ENCODE measurements around the gene PTPA.
"Not testable (repeated sequence)": the region's sequence is repeated elsewhere in the genome, so short reads cannot be mapped to it uniquely, and the experiment has no call there.

The PTPA gene

DNA sequence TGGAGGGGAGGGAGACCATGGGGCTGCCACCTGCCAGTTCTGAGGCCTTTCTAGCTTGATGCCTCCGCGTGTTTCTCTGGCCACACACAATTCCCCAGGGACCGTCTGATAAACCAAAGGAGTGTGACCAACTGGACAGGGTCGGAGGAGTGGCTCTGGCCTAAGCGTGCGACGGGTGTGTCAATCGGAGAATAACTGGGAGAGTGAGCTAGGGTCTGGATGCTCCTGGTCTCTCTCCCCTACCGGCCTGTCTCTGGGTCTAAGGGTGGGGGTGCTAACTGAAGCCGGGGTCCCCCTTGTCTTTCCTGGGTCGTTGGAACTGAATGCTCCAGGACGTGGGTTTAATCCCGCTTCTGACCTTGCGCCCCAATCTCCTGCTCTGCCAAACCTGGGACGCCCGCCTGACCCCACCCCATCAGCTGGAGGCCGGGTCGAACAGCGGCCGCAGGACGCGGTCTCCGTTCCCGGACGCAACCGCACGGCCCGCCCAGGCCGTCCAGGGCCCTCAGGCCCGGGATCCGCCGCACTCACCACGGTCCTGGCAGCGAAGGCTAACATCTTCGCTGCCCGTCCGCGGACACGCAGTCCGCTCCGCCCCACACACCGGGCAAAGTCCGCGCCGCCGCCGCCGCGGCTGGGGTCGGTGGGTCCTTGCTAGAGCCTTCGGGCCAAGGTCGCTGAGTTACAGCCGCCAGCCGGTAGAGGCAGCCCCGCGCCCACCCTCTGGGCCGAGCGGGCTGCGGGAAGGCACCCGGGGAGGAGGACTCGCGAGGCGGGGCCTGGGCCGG is 1.1 kb upstream of the PTPA start:
- no peak for DNase-seq (ENCODE audit: low spot score)

DNA sequence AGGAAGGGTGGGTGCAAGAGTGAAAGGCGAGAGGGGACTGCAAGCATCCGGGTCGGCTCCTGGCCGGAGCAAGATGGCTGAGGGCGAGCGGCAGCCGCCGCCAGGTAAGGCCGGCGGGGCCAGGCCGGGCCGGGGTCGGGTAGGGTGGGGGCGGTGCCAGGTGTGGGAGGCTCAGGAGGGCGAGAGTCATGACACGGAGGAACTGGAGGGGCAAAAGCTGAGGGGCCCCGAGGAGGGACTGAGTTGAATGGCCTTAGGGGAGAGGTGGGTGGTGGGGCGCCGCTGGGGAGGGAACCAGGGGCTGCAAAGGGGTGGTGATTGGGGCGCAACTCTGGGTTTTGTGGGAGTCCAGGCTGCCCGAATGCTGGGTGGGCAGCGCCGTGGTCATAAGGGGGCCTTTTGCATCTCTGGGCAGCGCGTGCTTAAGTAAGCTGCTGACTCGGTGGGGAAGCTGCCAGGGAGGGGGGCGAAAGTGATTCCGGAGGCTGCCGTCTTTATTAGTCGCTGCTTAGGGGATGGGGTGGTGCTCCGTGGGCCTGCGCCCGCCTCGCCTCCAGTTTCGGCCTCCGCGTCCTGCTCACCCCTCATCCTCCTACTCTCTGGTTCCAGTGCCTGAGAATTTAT is 425 bp downstream of the PTPA start:
- DNase-seq (ENCODE audit: low spot score) = peak; percentile 73

DNA sequence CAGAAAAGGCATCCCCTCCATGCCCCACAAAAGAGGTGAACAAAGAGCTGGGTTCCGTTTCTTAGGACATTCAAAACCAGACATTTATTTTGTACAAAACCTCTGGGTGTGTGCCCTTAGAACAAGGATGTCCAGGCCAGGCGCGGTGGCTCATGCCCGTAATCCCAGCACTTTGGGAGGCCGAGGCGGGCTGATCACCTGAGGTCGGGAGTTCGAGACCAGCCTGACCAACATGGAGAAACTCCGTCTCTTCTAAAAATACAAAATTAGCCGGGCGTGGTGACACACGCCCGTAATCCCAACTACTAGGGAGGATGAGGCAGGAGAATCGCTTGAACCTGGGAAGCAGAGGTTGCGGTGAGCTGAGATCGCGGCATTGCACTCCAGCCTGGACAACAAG is 1.3 kb downstream of the PTPA start:
- DNase-seq (ENCODE audit: low spot score) = not testable (repeated sequence)

DNA sequence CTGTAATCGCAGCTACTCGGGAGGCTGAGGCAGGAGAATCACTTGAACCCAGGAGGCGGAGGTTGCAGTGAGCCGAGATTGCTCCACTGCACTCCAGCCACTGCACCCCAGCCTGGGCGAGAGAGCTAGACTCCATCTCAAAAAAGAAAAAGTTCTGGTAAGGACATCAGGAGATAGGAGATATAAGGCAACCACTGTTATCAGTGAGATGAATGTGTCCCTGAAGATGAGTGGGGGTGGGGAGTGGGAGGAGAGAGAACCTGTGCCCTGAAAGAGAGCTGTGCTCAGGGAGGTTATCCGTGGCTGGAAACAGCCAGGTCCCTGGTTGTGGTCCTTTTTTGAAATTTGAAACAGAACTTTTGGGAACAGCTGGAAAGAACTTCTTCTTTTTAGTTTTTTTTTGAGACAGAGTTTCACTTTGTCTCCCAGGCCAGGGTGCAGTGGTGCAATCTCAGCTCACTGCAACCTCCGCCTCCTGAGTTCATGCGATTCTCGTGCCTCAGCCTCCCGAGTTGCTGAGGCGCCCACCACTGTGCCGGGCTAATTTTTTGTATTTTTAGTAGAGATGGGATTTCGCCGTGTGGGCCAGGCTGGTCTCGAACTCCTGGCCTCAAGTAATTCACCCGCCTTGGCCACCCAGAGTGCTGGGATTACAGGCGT is 2.6 kb downstream of the PTPA start:
- DNase-seq (ENCODE audit: low spot score) = no peak

DNA sequence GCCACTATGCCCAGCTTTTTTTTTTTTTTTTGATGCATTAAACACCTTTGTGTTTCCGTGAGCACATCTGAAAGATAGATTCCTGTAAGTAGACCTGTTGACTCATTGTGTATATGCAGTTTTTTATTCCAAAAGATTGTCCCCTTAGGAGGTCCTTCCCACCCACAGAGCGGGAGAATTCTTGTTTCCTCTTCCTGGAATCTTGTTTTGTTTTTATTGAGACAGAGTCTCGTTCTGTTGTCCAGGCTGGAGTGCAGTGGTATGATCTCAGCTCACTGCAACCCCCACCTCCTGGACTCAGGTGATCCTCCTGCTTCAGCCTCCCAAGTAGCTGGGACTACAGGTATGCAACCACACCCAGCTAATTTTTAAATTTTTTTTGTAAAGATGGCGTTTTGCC is 7.6 kb downstream of the PTPA start:
- DNase-seq (ENCODE audit: low spot score) = no peak

DNA sequence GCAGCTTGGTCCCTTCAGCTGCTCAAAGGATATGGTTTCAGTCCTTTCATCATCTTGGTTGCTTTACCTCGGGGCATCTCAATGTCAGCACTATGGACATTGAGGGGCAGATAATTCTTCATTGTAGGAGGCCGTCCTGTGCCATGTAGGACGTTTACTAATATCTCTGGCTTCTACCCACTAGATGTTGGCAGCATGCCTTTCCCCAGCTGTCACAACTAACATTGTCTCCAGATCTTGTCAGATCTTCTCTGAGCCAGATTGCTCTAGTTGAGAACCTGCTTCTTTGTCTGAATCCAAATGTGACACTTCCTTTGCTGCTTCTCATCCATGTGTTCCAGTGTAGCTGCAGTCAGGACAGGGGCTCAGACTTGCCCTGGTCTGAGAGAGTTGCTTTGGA is 10.3 kb downstream of the PTPA start:
- DNase-seq (ENCODE audit: low spot score) = no peak

DNA sequence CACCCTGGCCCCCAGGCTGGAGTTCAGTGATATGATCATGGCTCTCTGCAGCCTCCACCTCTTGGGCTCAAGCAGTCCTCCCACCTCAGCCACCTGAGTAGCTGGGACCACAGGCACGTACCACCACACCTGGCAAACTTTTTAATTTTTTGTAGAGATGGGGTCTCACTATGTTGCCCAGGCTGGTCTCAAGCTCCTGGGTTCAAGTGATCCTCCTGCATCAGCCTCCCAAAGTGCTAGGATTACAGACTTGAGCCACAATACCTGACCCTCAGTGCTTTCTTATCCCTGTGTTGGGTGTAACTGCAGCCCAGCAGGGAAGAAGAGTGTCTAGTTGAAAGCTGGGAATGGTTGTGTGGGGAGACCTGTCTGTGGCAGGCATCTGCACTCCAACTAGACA is 10.9 kb downstream of the PTPA start:
- DNase-seq (ENCODE audit: low spot score) = no peak

DNA sequence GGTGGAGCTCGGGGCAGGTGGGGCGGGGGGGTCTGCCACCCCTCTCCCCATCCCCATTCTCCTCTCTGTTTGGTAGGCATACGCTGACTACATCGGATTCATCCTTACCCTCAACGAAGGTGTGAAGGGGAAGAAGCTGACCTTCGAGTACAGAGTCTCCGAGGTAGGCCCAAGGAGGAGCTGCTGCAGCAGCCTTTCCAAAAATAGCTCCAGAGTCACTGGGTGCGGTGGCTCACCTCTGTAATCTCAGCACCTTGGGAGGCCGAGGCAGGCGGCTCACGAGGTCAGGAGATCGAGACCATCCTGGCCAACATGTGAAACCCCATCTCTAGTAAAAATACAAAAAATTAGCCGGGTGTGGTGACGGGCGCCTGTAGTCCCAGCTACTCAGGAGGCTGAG is 11.8 kb downstream of the PTPA start:
- not testable (repeated sequence) for DNase-seq (ENCODE audit: low spot score)

DNA sequence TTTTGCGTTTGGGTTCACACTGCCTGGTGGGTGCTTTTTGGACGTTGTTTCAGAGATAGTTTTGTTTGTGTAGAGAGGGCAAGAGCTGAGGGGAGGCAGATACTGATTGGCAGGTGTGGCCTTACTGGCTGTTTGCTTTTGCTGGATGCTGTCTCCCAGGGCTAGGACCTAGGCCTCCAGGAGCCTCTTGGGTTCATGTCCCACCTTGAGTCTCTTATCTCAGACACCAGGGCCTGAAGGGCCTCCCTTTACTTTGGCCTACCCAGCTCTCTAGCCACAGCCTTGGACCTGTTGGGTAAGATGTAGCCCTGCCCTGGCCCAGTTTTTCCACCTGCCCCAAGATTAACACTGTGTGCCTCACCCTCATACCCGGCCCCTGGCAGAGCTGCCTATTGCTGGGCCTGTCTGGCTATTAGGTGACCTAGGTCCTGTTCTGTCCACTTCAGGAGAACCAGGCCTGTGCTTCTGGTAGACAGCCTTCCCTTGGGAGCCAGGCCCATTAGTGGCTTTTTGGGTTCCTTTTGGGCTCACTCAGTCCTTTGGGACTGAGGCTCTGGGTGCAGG is 13.4 kb downstream of the PTPA start:
- no peak for DNase-seq (ENCODE audit: low spot score)

DNA sequence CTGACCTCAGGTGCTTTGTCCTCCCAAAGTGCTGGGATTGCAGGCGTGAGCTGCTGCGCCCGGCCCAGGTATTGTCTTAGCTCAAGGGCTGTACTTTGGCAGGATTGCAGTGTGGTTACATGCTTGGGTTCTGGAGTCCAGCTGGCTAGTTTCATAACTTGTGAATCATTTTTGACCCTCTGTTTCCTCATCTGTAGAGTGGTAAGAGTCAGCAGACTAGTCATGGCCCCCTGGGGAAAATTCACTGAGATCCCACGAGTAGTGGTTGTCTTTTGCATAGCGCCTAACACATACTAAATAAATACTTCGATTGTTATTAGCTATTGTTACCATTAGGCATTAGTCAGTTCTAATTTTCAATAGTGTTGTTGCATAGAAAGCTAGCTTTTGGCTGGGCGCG is 14.3 kb downstream of the PTPA start:
- no peak for DNase-seq (ENCODE audit: low spot score)

DNA sequence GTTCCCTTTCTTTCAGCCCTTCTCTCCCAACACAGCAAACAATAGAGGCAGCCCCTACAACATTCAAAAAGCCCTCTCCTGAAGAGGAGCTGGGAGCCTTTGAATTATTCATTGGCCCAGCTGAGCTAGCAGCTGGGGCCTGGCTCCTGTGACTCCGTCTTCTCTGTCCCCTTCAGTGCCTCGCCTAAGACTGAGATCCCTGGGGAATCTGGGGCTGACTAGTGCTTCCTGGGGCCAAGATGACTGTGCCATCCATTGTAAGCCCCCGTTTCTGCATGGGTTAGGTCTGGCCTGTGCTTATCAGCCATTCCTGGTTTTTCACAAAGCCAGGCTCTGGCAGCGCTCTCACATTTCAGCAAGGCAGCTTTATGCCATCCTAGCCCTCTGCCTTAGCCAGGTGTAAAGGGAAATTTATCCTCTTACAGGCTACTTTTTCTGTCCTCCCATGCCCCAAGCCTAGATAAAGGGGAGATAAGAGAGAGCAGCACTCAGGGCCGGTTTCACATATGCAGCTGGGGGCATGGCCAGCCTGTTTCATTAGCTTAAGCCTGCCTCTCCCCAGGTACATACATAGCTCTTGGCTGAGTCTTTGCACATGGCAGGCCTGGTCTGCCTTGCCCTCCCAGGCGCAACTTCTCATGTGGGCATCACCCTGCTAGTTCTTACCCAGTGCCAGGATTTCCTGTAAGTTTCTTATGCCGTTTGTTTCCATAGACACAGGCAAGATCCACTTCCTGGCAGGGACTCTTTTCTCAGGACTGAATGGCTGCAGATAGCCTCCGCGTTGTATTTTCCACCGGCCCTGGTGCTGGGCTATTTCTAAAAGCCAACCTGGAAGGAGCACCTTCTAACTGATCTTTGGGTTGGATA is 15.8 kb downstream of the PTPA start:
- DNase-seq (ENCODE audit: low spot score) = peak; percentile 82

DNA sequence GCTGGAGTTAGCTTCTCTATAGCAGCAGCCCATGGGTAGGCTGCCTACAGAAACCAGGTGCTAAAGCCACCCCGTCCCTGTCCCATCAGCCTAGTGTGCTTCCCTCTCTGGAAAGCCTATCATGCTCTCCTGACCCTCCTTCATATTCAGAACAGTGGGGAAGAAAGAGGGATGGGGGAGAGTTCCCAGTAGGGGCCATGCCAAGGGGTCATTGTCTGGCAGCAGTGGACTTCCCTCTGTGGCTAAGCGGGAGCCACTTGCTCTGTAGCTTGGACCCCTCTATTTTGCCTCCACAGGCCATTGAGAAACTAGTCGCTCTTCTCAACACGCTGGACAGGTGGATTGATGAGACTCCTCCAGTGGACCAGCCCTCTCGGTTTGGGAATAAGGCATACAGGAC is 17.5 kb downstream of the PTPA start:
- DNase-seq (ENCODE audit: low spot score) = no peak

DNA sequence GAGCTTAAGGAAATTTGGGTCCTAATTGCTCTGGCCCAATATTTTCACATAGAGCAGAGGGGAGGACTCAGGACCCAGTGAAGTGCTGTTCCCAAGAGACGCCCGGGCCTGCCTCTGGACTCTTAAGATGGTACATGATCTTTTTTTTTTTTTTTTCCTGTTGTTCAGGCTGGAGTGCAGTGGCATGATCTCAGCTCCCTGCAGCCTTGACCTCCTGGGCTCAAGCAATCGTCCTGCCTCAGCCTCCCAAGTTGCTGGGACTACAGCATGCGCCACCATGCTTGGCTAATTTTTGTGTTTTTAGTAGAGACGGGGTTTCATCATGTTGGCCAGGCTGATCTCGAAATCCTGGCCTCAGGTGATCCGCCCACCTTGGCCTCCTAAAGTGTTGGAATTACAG is 19.1 kb downstream of the PTPA start:
- not testable (repeated sequence) for DNase-seq (ENCODE audit: low spot score)

DNA sequence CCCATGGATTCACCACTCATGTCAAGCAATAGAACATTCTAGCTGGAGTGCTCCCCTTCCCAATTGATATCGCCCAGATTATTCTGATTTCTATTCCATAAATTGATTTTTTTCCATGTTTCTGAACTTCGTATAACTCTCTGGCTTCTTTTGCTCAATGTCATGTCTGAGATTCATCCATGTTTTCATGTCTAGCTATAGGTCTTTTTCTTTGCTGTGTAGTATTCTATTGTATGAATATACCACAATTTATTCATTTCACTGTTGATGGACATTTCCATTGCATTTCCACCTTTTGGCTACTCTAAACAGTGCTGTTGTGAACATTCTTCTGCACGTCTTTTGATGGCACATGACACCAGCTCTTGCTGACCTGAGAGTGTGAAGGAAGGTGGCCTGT is 19.6 kb downstream of the PTPA start:
- no peak for DNase-seq (ENCODE audit: low spot score)

DNA sequence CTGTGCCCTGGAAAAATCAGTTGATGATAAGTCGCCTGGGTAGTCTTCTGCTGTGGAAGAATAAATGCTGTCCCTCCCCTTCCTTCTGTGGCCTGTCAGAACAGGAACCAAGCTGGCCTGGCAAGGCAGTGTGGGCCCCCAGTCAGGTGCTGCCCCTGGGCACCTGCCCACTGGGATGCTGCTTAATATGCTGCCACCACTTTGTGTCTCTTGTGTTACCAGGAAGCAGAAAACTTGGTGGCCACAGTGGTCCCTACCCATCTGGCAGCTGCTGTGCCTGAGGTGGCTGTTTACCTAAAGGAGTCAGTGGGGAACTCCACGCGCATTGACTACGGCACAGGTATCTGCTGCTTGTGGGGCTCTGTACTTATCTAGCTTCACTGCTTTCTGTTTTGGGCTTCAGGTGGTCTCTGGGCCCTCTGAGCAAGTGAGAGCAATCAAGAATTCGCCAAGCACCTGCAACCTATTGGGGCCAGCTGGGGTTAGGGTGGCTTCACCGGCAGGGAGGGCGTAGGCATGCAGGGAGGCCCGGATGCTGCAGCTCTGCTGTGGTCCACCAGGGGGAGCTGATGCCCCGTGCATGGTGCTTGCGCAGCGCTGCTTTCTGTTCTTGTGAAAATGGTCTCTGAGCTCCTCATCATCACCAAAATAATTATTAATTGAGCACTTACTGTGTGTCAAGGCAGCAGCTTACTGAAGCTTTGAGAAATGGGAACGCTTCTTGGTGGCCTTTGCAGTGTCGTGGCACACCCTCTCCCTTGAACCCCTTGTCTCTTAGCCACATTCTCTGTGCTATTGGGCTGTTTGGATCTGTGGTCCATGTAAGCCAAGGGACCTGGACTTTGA is 20.3 kb downstream of the PTPA start:
- peak; percentile 91 for DNase-seq (ENCODE audit: low spot score)

DNA sequence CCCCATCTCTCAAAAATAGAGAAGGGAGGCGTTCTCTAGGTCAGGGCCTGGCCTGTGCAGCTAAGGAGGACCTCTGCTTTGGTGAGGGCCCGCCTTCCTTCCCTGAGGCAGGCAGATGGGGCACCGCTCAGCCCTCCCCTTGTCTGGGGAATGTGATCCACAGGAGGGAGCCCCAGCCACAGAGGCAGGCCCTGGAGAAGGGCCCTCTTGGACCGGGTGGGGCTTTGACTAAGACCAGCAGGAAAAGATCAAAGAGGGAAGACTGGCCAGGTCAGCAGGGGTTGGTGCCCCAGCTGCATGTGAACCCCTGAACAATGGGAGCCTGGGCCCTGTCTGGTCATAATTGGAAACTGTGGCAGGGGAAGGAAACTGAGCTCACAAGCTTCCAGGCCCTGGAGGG is 21.9 kb downstream of the PTPA start:
- DNase-seq (ENCODE audit: low spot score) = no peak

DNA sequence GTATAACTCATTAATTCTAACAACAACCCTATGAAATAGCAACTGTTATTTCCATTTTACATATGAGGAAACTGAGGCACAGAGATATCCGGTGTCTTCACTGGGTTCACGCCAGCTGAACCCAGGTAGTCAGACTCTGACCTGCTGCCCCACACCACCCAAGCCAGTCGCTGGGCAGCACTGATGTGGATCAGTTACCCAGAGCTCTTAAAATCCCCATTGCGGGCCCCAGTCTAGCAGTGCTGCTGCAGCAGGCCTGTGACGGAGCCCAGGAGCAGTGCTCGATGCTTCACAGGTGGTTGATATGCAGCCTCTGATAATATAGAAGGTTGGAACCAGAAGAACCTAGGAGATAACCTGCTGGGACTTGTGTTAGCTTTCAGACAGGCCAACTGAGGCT is 24.3 kb downstream of the PTPA start:
- no peak for DNase-seq (ENCODE audit: low spot score)

DNA sequence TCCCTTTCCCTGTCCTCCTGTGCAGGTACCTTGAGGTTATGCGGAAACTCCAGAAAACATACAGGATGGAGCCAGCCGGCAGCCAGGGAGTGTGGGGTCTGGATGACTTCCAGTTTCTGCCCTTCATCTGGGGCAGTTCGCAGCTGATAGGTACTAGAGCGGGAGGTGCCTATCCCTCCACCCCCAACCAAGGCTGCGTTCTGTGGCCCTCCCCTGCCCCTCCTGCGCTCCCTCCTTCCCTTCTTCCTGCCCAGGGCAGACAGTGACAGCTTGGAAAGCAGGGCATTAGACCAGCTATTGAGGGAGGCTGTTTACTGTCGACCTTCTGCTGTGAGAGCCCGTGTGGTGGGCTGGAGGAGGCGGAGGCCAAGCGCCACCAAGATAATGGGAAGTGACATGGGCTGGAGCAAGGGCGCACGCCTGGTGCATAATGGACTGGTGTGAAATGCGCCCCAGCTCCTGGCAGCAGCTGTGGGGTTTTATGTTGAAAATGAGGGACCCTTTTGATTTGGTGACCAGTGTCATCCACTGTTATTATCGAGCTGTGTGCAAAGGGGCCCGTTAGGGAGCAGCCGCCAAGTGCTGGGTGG is 25.3 kb downstream of the PTPA start:
- no peak for DNase-seq (ENCODE audit: low spot score)

DNA sequence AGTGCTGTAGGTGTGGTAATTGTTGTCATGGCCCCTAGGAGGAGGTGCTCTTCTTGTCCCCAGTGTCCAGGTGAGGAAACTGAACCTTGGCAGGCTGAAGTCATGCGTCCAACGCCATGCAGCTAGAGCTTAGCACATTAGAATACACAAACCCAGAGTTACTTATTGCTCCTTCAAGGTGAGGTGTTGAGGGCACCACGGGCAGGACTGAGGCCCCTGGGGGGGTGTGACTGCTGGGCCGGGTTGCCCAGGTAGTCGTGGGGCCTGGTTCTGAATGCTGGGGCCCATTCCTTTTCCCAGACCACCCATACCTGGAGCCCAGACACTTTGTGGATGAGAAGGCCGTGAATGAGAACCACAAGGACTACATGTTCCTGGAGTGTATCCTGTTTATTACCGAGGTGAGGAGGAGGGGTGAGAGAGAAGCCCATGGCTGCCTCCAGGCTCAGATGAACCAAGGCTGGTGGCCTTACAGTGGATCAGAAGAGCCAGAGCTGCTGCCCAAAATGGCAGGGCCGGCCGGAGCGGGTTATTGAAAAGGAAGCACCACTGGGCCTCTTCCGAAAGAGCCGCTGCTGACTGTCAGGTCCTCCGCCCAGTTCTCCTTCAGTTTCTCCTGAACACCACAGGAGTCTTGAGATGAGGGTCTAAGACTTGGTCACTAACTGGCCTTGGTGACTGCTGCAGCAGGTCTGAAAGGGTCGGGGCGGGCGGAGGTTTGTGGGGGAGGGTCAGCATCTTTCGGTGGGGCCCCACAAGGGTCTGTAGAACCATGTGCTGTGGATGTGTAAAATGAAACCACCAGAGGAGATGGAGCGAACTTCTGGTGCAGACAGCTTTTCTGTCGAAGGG is 26.3 kb downstream of the PTPA start:
- DNase-seq (ENCODE audit: low spot score) = no peak

DNA sequence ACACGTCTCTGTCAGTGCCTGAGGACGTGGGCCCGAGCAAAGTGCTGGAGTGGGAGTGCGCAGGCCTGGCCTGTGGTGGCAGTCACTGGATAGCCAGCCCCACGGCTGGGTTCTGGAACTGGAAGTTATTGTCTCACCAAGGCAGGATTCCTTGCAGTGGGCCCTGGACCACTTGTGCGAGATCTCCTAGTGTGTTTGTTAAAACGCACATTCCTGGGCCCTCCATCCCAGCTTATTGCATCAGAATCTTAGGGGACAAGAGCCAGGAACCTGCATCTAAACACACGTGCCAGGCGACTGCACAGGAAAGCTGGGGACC is 26.9 kb downstream of the PTPA start:
- DNase-seq (ENCODE audit: low spot score) = no peak

All from D341Med (cell line).